GM19397 (cell line): ENCODE data around the gene MIPEP.
"Not testable (repeated sequence)": the region's sequence is repeated elsewhere in the genome, so short reads cannot be mapped to it uniquely, and the experiment has no call there.

Experiments used
- ATAC-seq: cut with Tn5 transposase; IDR thresholded peaks from one replicate; pipeline ENCODE4 v1.9.1; 2021; ENCODE audit warnings: mild to moderate bottlenecking, moderate library complexity; ENCODE audit not compliant: unreplicated experiment

The MIPEP gene

GRCh38 chr13:23888658-23889614 lies at the start of gene MIPEP:
Gene MIPEP (minus strand): TSS chr13:23889400. CDS start chr13:23889320, 80 bp downstream.
- peak; percentile 98 for ATAC-seq

GRCh38 chr13:23934520-23934919 lies 45.3 kb upstream of the MIPEP start:
- no peak for ATAC-seq

GRCh38 chr13:23928985-23929384 lies 39.8 kb upstream of the MIPEP start:
- no peak for ATAC-seq

- no peak for ATAC-seq
Measured at GRCh38 chr13:23923031-23923430, 33.8 kb upstream of the MIPEP start.

- ATAC-seq = no peak
Measured at GRCh38 chr13:23922005-23922932, 33.1 kb upstream of the MIPEP start.

- ATAC-seq = no peak
Measured at GRCh38 chr13:23921451-23921888, 32.3 kb upstream of the MIPEP start.

GRCh38 chr13:23919006-23919405 lies 29.8 kb upstream of the MIPEP start:
- ATAC-seq = no peak

- no peak for ATAC-seq
Measured at GRCh38 chr13:23918208-23918607, 29.0 kb upstream of the MIPEP start.

GRCh38 chr13:23915308-23915707 lies 26.1 kb upstream of the MIPEP start:
- no peak for ATAC-seq

GRCh38 chr13:23912469-23912868 lies 23.3 kb upstream of the MIPEP start:
- no peak for ATAC-seq

GRCh38 chr13:23909606-23910005 lies 20.4 kb upstream of the MIPEP start:
- ATAC-seq = no peak

- no peak for ATAC-seq
Measured at GRCh38 chr13:23905766-23906165, 16.6 kb upstream of the MIPEP start.

- ATAC-seq = no peak
Measured at GRCh38 chr13:23903906-23904280, 14.7 kb upstream of the MIPEP start.

GRCh38 chr13:23902975-23903905 lies 14.0 kb upstream of the MIPEP start:
- ATAC-seq = no peak

GRCh38 chr13:23901365-23901764 lies 12.2 kb upstream of the MIPEP start:
- no peak for ATAC-seq

- ATAC-seq = no peak
Measured at GRCh38 chr13:23899555-23899954, 10.4 kb upstream of the MIPEP start.

- no peak for ATAC-seq
Measured at GRCh38 chr13:23898101-23898500, 8.9 kb upstream of the MIPEP start.

- ATAC-seq = not testable (repeated sequence)
Measured at GRCh38 chr13:23897452-23897919, 8.3 kb upstream of the MIPEP start, which contains the start of gene C1QTNF9B. Gene C1QTNF9B (minus strand): TSS chr13:23897502.

- ATAC-seq = not testable (repeated sequence)
Measured at GRCh38 chr13:23894746-23895145, 5.5 kb upstream of the MIPEP start.

GRCh38 chr13:23893791-23894190 lies 4.6 kb upstream of the MIPEP start:
- ATAC-seq = not testable (repeated sequence)
